Activated T-helper 1 cell treated with anti-CD3 and anti-CD28 coated beads, Interleukin-12 subunit alpha, Interleukin-12 subunit beta, Interleukin-2, Interleukin-4 antibody, amounts not matched to agents 30 ng/mL and 10 ng/mL and 1 ng/mL, durations not matched to agents 14 hours and 24 hours and 36 hours (primary cell): Measurements from ENCODE around the gene MKRN2. TPM values are rescaled to one million over a fixed set of nuclear protein-coding genes. Genes with fewer than 3 reads are reported as not detected.

Experiments
- DNase-seq: peaks from one replicate; pipeline ENCODE4 v3.0.0; 2021; ENCODE audit warnings: low spot score
- H3K27ac Mint-ChIP-seq: one replicate; pipeline ENCODE4 v1.8.0; 2021; ENCODE audit warnings: mild to moderate bottlenecking, mixed read lengths
- H3K27me3 Mint-ChIP-seq: one replicate; pipeline ENCODE4 v1.8.0; 2022; ENCODE audit warnings: mild to moderate bottlenecking, moderate library complexity, mixed read lengths; ENCODE audit not compliant: insufficient read depth
- H3K36me3 Mint-ChIP-seq: one replicate; pipeline ENCODE4 v1.8.0; 2021; ENCODE audit warnings: low read depth, mixed read lengths
- H3K4me1 Mint-ChIP-seq: one replicate; pipeline ENCODE4 v1.8.0; 2021; ENCODE audit warnings: low read depth, mixed read lengths
- H3K4me3 Mint-ChIP-seq: one replicate; pipeline ENCODE4 v1.8.0; 2021; ENCODE audit warnings: mild to moderate bottlenecking, moderate library complexity, mixed read lengths
- H3K9me3 Mint-ChIP-seq: one replicate; pipeline ENCODE4 v1.8.0; 2021; ENCODE audit warnings: mixed read lengths
- intact Hi-C: fragments of 100-400 bp; cut with micrococcal nuclease; formaldehyde crosslinking; loops from one replicate; pipeline ENCODE4 v1.15.1; 2024
- total RNA-seq: library from RNA; stranded (reverse); gene quantifications from 2 replicates; pipeline ENCODE4 v1.2.3, GENCODE V29; 2022

Gene MKRN2
- total RNA-seq, 1 donor from 2014 or later: 28.6 TPM

- Mint-ChIP-seq H3K4me3 (no peak overlapping the region), H3K4me1 (no peaks in the 10 kb centered on the region), H3K27me3 (no peaks in the 10 kb centered on the region), H3K27ac (no peak overlapping the region), H3K9me3 (no peaks in the 10 kb centered on the region), H3K36me3 (peaks cover 46% of the 10 kb centered on the region)
- intact Hi-C loops: no loop called here
- no peak for DNase-seq
Measured at GRCh38 chr3:12582730-12583129, 25.8 kb downstream of the MKRN2 start.

- H3K36me3 Mint-ChIP-seq: peaks cover 45% of the 10 kb centered on the region
- DNase-seq: no peak
- intact Hi-C loops: no loop called here
Measured at GRCh38 chr3:12583280-12583679, 26.4 kb downstream of the MKRN2 start.

GRCh38 chr3:12584083-12584482 lies 27.2 kb downstream of the MKRN2 start:
- peaks cover 45% of the 10 kb centered on the region for H3K36me3 Mint-ChIP-seq
- H3K4me3 Mint-ChIP-seq: no peak overlapping the region
- H3K27me3 Mint-ChIP-seq: no peaks in the 10 kb centered on the region
- no peaks in the 10 kb centered on the region for H3K4me1 Mint-ChIP-seq
- H3K9me3 Mint-ChIP-seq: no peaks in the 10 kb centered on the region
- DNase-seq: no peak
- no peak overlapping the region for H3K27ac Mint-ChIP-seq
- intact Hi-C loops: no loop called here

More at GRCh38 chr3:12583280-12583679, 26.4 kb downstream of the MKRN2 start:
- Mint-ChIP-seq H3K4me3 (no peak overlapping the region), H3K27me3 (no peaks in the 10 kb centered on the region), H3K27ac (no peak overlapping the region), H3K9me3 (no peaks in the 10 kb centered on the region), H3K4me1 (no peaks in the 10 kb centered on the region)

- H3K36me3 Mint-ChIP-seq: peaks cover 44% of the 10 kb centered on the region
- DNase-seq: no peak
- H3K9me3 Mint-ChIP-seq: no peaks in the 10 kb centered on the region
- no peaks in the 10 kb centered on the region for H3K27me3 Mint-ChIP-seq
- H3K4me1 Mint-ChIP-seq: no peaks in the 10 kb centered on the region
- intact Hi-C loops: no loop called here
- no peak overlapping the region for H3K4me3 Mint-ChIP-seq
- H3K27ac Mint-ChIP-seq: no peak overlapping the region
Measured at GRCh38 chr3:12585181-12585580, 28.3 kb downstream of the MKRN2 start.

- intact Hi-C loops: no loop called here
- no peaks in the 10 kb centered on the region for H3K9me3 Mint-ChIP-seq
- no peaks in the 10 kb centered on the region for H3K27me3 Mint-ChIP-seq
- H3K27ac Mint-ChIP-seq: no peak overlapping the region
- H3K4me1 Mint-ChIP-seq: no peaks in the 10 kb centered on the region
- no peak for DNase-seq
- peaks cover 43% of the 10 kb centered on the region for H3K36me3 Mint-ChIP-seq
- no peak overlapping the region for H3K4me3 Mint-ChIP-seq
Measured at GRCh38 chr3:12585970-12586369, 29.1 kb downstream of the MKRN2 start.

- Mint-ChIP-seq H3K27ac (no peak overlapping the region), H3K36me3 (peaks cover 42% of the 10 kb centered on the region), H3K9me3 (no peaks in the 10 kb centered on the region), H3K4me3 (no peak overlapping the region), H3K4me1 (no peaks in the 10 kb centered on the region), H3K27me3 (no peaks in the 10 kb centered on the region)
- DNase-seq: no peak
- intact Hi-C loops: no loop called here
Measured at GRCh38 chr3:12586403-12586802, 29.5 kb downstream of the MKRN2 start.

- H3K27me3 Mint-ChIP-seq: no peaks in the 10 kb centered on the region
- H3K36me3 Mint-ChIP-seq: peaks cover 39% of the 10 kb centered on the region
- H3K4me3 Mint-ChIP-seq: no peak overlapping the region
- no peak for DNase-seq
- H3K27ac Mint-ChIP-seq: no peak overlapping the region
- no peaks in the 10 kb centered on the region for H3K9me3 Mint-ChIP-seq
- intact Hi-C loops: no loop called here
- no peaks in the 10 kb centered on the region for H3K4me1 Mint-ChIP-seq
Measured at GRCh38 chr3:12588039-12589009, 31.4 kb downstream of the MKRN2 start.

GRCh38 chr3:12590096-12590495 lies 33.2 kb downstream of the MKRN2 start:
- DNase-seq: no peak
- Mint-ChIP-seq H3K36me3 (peaks cover 38% of the 10 kb centered on the region), H3K27ac (no peak overlapping the region), H3K4me3 (no peak overlapping the region), H3K9me3 (no peaks in the 10 kb centered on the region), H3K27me3 (no peaks in the 10 kb centered on the region), H3K4me1 (peaks cover 4% of the 10 kb centered on the region)
- intact Hi-C loops: no loop called here

- H3K4me3 Mint-ChIP-seq: no peak overlapping the region
- peaks cover 4% of the 10 kb centered on the region for H3K4me1 Mint-ChIP-seq
- H3K9me3 Mint-ChIP-seq: no peaks in the 10 kb centered on the region
- H3K27me3 Mint-ChIP-seq: no peaks in the 10 kb centered on the region
- intact Hi-C loops: no loop called here
- no peak for DNase-seq
- peaks cover 37% of the 10 kb centered on the region for H3K36me3 Mint-ChIP-seq
- no peak overlapping the region for H3K27ac Mint-ChIP-seq
Measured at GRCh38 chr3:12591456-12591855, 34.6 kb downstream of the MKRN2 start.

GRCh38 chr3:12591997-12592715 lies 35.3 kb downstream of the MKRN2 start:
- Mint-ChIP-seq H3K27ac (no peak overlapping the region), H3K36me3 (peaks cover 39% of the 10 kb centered on the region), H3K27me3 (no peaks in the 10 kb centered on the region), H3K4me1 (peaks cover 4% of the 10 kb centered on the region), H3K9me3 (no peaks in the 10 kb centered on the region), H3K4me3 (no peak overlapping the region)
- intact Hi-C loops: no loop called here
- no peak for DNase-seq

GRCh38 chr3:12593473-12593872 lies 36.6 kb downstream of the MKRN2 start:
- DNase-seq: no peak
- Mint-ChIP-seq H3K4me1 (peaks cover 4% of the 10 kb centered on the region), H3K4me3 (no peak overlapping the region), H3K36me3 (peaks cover 41% of the 10 kb centered on the region), H3K27ac (no peak overlapping the region), H3K9me3 (no peaks in the 10 kb centered on the region), H3K27me3 (no peaks in the 10 kb centered on the region)
- intact Hi-C loops: no loop called here

GRCh38 chr3:12598890-12599289 lies 42.0 kb downstream of the MKRN2 start:
- no peak overlapping the region for H3K27ac Mint-ChIP-seq
- DNase-seq: no peak

GRCh38 chr3:12601072-12601471 lies 44.2 kb downstream of the MKRN2 start:
- no peak overlapping the region for H3K27ac Mint-ChIP-seq
- DNase-seq: no peak
- H3K4me3 Mint-ChIP-seq: no peak overlapping the region
- H3K9me3 Mint-ChIP-seq: no peaks in the 10 kb centered on the region
- H3K36me3 Mint-ChIP-seq: peaks cover 32% of the 10 kb centered on the region
- intact Hi-C loops: no loop called here
- H3K27me3 Mint-ChIP-seq: no peaks in the 10 kb centered on the region
- no peaks in the 10 kb centered on the region for H3K4me1 Mint-ChIP-seq

More at GRCh38 chr3:12598890-12599289, 42.0 kb downstream of the MKRN2 start:
- no peaks in the 10 kb centered on the region for H3K9me3 Mint-ChIP-seq
- H3K4me3 Mint-ChIP-seq: no peak overlapping the region
- intact Hi-C loops: no loop called here
- H3K4me1 Mint-ChIP-seq: peaks cover 4% of the 10 kb centered on the region
- H3K36me3 Mint-ChIP-seq: peaks cover 40% of the 10 kb centered on the region
- no peaks in the 10 kb centered on the region for H3K27me3 Mint-ChIP-seq
